Measurements from ENCODE around the gene LMF1. TPM values are rescaled to one million over a fixed set of nuclear protein-coding genes. Genes with fewer than 3 reads are reported as not detected.
"Not testable (repeated sequence)": the region's sequence is repeated elsewhere in the genome, so short reads cannot be mapped to it uniquely, and the experiment has no call there.

Gene LMF1
- total RNA-seq, 3 donors from 2014 or later, result 14.1 to 26.4 (median 21.4) TPM

DNA sequence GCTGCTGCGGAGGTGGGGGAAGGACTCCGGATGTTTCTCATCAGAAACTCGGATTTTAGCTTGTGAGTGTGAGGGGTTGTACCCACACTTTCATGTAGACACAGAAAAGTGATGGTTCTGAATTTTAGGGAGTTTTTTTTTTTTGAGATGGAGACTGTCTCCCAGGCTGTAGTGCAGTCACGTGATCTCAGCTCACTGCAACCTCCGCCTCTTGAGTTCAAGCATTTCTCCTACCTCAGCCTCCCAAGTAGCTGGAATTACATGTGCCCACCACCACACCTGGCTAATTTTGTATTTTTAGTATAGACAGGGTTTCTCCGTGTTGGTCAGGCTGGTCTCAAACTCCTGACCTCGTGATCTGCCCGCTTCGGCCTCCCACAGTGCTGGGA, 147.9 kb downstream of the LMF1 start:
- DNase-seq (ENCODE audit: low spot score in 2 of 2), result no peak
- H3K27me3 ChIP-seq, result peaks cover 0 to 65% of the 10 kb centered on the region in 2 donors
- TF ChIP-seq POLR2A (IDR thresholded peaks at IDR 0.05), result no peak
- TF ChIP-seq POLR2AphosphoS5 (IDR thresholded peaks at IDR 0.05), result no peak
- TF ChIP-seq, protein P1, sequence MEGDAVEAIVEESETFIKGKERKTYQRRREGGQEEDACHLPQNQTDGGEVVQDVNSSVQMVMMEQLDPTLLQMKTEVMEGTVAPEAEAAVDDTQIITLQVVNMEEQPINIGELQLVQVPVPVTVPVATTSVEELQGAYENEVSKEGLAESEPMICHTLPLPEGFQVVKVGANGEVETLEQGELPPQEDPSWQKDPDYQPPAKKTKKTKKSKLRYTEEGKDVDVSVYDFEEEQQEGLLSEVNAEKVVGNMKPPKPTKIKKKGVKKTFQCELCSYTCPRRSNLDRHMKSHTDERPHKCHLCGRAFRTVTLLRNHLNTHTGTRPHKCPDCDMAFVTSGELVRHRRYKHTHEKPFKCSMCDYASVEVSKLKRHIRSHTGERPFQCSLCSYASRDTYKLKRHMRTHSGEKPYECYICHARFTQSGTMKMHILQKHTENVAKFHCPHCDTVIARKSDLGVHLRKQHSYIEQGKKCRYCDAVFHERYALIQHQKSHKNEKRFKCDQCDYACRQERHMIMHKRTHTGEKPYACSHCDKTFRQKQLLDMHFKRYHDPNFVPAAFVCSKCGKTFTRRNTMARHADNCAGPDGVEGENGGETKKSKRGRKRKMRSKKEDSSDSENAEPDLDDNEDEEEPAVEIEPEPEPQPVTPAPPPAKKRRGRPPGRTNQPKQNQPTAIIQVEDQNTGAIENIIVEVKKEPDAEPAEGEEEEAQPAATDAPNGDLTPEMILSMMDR (IDR thresholded peaks at IDR 0.05), result no peak
- no peaks in the 10 kb centered on the region for H3K9me3 ChIP-seq
- H3K36me3 ChIP-seq, result no peaks in the 10 kb centered on the region
- intact Hi-C loops (cut with DNase I; ENCODE audit: low total_unique reads), result no loop called here
- peaks cover 4 to 7% of the 10 kb centered on the region in 2 donors for H3K4me1 ChIP-seq
- no peak overlapping the region for H3K27ac ChIP-seq
- no peak overlapping the region for H3K4me3 ChIP-seq

DNA sequence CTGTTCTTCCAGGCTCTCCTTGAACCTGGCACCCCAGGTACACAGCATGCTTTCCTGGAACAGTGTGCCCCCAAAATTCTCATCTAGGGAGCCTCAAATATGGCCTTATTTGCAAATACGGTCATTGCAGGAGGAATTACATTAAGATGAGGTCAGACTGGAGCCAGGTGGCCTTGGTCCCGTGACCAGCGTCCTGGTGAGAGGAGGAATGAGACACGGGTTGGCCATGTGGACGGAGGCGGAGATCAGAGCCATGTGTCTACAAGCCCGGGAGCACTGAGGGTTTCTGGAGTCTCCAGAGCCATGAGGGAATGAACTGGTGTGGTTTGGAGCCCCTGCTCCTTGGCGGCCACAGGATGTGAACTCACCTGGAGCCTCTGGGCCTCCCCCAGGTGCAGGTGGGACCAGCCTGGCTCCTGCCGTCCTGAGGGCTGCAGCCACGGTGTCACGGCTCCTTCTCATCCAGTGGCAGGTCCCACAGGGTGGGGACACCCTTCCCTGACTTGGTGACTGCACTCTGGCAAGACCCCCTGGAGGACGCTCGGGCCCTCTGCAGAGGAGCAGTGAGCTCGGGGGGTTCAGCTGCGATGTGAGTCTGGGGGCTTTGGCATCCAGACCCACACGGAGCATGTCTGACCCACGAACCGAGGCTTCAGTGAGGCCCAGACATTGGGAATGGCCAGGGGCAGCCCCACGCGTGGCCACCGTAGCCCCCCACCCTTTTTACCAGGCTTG, 148.4 kb downstream of the LMF1 start:
- Histone ChIP-seq H3K4me3 (no peak overlapping the region), H3K9me3 (no peaks in the 10 kb centered on the region), H3K4me1 (peaks cover 4 to 7% of the 10 kb centered on the region in 2 donors), H3K27ac (no peak overlapping the region), H3K27me3 (peaks cover 0 to 70% of the 10 kb centered on the region in 2 donors), H3K36me3 (no peaks in the 10 kb centered on the region)
- no peak for DNase-seq (ENCODE audit: low spot score in 2 of 2)
- TF ChIP-seq POLR2AphosphoS5 (IDR thresholded peaks at IDR 0.05) (no peak), POLR2A (IDR thresholded peaks at IDR 0.05) (no peak)
- TF ChIP-seq, protein P1 (IDR thresholded peaks at IDR 0.05), result no peak
- intact Hi-C loops (cut with DNase I; ENCODE audit: low total_unique reads), result no loop called here

DNA sequence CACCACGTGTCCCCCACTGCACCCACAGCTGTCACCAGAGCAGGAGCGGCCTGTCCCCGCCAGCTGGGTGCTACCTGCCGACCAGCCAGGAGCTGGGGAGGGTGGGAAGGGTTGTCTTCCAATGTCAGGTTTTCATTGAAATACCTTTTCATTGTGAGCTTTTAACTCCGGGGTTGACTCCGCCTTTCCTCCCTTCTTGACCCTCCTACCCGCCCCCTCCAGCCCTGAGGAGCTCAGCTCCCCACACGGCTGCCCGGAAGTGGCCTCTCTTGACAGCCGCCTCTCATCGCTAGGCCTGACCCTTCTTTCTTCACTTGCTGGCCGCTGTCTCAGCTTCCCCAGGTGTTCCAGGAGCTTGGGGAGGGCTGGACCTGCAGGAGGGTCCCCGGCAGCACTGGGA, 149.0 kb downstream of the LMF1 start:
- no peaks in the 10 kb centered on the region for H3K36me3 ChIP-seq
- TF ChIP-seq POLR2AphosphoS5 (IDR thresholded peaks at IDR 0.05) (no peak), POLR2A (IDR thresholded peaks at IDR 0.05) (no peak)
- TF ChIP-seq, protein P1 (IDR thresholded peaks at IDR 0.05), result no peak
- peaks cover 4 to 7% of the 10 kb centered on the region in 2 donors for H3K4me1 ChIP-seq
- intact Hi-C loops (cut with DNase I; ENCODE audit: low total_unique reads), result no loop called here
- DNase-seq (ENCODE audit: low spot score in 2 of 2), result no peak
- H3K9me3 ChIP-seq, result no peaks in the 10 kb centered on the region
- no peak overlapping the region for H3K27ac ChIP-seq
- peaks cover 0 to 70% of the 10 kb centered on the region in 2 donors for H3K27me3 ChIP-seq
- no peak overlapping the region for H3K4me3 ChIP-seq

DNA sequence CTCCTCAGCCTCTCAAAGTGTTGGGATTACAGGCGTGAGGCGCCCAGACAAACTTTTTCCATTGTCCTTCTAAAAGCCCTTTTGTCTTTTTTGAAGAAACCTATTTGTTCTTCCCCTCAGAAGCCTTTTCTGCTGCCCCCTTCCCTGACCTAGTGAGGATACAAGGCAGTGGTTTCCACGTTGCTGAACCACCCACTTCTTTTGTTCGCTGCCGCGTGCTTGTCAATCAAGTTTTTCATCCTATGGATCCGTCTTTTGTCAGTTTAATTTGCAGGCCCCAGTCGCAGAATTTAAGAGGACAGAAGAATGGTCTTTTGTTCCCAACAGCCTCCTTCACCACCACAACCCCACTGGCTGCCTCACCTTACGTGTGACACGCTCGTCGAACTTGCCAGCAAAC, 150.0 kb downstream of the LMF1 start:
- DNase-seq (ENCODE audit: low spot score in 2 of 2), result no peak
- Histone ChIP-seq H3K27ac (no peak overlapping the region), H3K4me3 (no peak overlapping the region), H3K9me3 (no peaks in the 10 kb centered on the region), H3K4me1 (peaks cover 4 to 7% of the 10 kb centered on the region in 2 donors), H3K27me3 (peaks cover 0 to 80% of the 10 kb centered on the region in 2 donors), H3K36me3 (no peaks in the 10 kb centered on the region)
- intact Hi-C loops (cut with DNase I; ENCODE audit: low total_unique reads), result no loop called here
- TF ChIP-seq POLR2AphosphoS5 (IDR thresholded peaks at IDR 0.05) (no peak), POLR2A (IDR thresholded peaks at IDR 0.05) (no peak)
- TF ChIP-seq, protein P1 (IDR thresholded peaks at IDR 0.05), result no peak

DNA sequence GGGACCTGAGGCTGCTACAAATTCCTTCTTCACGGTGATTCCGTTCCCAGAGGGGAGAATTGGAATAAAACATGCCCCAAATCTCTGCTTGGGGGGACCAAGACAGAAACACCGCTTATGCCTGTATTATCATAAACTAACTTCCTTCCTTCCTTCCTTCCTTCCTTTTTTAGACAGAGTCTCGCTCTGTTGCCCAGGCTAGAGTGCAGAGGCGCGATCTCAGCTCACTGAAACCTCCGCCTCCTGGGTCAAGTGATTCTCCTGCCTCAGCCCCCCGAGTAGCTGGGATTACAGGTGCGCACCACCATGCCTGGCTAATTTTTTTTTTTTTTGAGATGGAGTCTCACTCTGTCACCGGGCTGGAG, 150.8 kb downstream of the LMF1 start:
- H3K9me3 ChIP-seq; H3K27ac ChIP-seq; DNase-seq (ENCODE audit: low spot score in 2 of 2); intact Hi-C loops (cut with DNase I; ENCODE audit: low total_unique reads); H3K4me1 ChIP-seq; H3K4me3 ChIP-seq; H3K36me3 ChIP-seq: not testable (repeated sequence)
- H3K27me3 ChIP-seq, result peaks cover 0 to 79% of the 10 kb centered on the region in 2 donors
